DND-41 (cell line): Measurements from ENCODE around the gene SLX4.

Source experiments
- ATAC-seq: fragments of 200-7000 bp; cut with Tn5 transposase; 3 replicates; pipeline ENCODE4 v1.9.1; 2021; ENCODE audit warnings: low read depth; ENCODE audit not compliant: insufficient read depth
- DNase-seq: peaks from one replicate; pipeline ENCODE4 v3.0.0-alpha.2; 2020
- H2AFZ ChIP-seq: 2 replicates; pipeline ENCODE4 v1.6.0; 2012; ENCODE audit warnings: low read depth, low read length
- H3K27ac ChIP-seq: 2 replicates; pipeline ENCODE4 v1.5.1; 2012; ENCODE audit warnings: low read length, inconsistent platforms
- H3K27me3 ChIP-seq: fragments of 200-600 bp; sonication (generic); 2 replicates; pipeline ENCODE4 v1.6.0; 2012; ENCODE audit warnings: low read length, mild to moderate bottlenecking, inconsistent platforms; ENCODE audit not compliant: insufficient read depth, poor library complexity
- H3K36me3 ChIP-seq: 2 replicates; pipeline ENCODE4 v1.5.1; 2012; ENCODE audit warnings: low read length, inconsistent platforms; ENCODE audit not compliant: insufficient read depth
- H3K4me1 ChIP-seq: 2 replicates; pipeline ENCODE4 v1.5.1; 2012; ENCODE audit warnings: mild to moderate bottlenecking, low read length; ENCODE audit not compliant: insufficient read depth
- H3K4me2 ChIP-seq: 2 replicates; pipeline ENCODE4 v1.6.0; 2012; ENCODE audit warnings: mild to moderate bottlenecking, moderate library complexity, low read length, inconsistent platforms; ENCODE audit not compliant: insufficient read depth
- H3K4me3 ChIP-seq, 2 experiments: fragments of 200-600 bp in 1 of 2; shearing (Covaris generic) in 1 of 2; 2 replicates each; pipeline ENCODE4 v1.5.1; 2012 to 2016; ENCODE audit warnings: inconsistent platforms in 2 of 2, low read length in 2 of 2, mild to moderate bottlenecking in 2 of 2, low read depth in 1 of 2, moderate library complexity in 1 of 2
- H3K79me2 ChIP-seq: 2 replicates; pipeline ENCODE4 v1.6.0; 2012; ENCODE audit warnings: low read length, inconsistent platforms; ENCODE audit not compliant: insufficient read depth
- H3K9ac ChIP-seq: 2 replicates; pipeline ENCODE4 v1.6.0; 2012; ENCODE audit warnings: low read depth, mild to moderate bottlenecking, inconsistent platforms, low read length, moderate library complexity
- H3K9me3 ChIP-seq: 2 replicates; pipeline ENCODE4 v1.5.1; 2012; ENCODE audit warnings: low read length, moderate library complexity, mild to moderate bottlenecking, inconsistent platforms; ENCODE audit not compliant: insufficient read depth, severe bottlenecking
- H4K20me1 ChIP-seq: 2 replicates; pipeline ENCODE4 v1.6.0; 2012; ENCODE audit warnings: low read length; ENCODE audit not compliant: insufficient read depth
- CTCF ChIP-seq: IDR thresholded peaks from 2 replicates; pipeline ENCODE4 v1.5.1; 2012; ENCODE audit warnings: borderline replicate concordance, low read length, moderate library complexity, mild to moderate bottlenecking; ENCODE audit not compliant: poor library complexity, severe bottlenecking; ENCODE audit errors: extremely low read depth
- EZH2 ChIP-seq: IDR thresholded peaks from 3 replicates; pipeline ENCODE4 v1.6.1; 2012; ENCODE audit warnings: borderline replicate concordance, low read depth, mild to moderate bottlenecking, moderate library complexity, low read length, inconsistent platforms; ENCODE audit not compliant: severe bottlenecking

The SLX4 gene

GRCh38 chr16:3646348-3646920, 35.0 kb upstream of the SLX4 start:
- Histone ChIP-seq H3K9me3 (no peaks in the 10 kb centered on the region), H3K27me3 (no peaks in the 10 kb centered on the region), H3K9ac (no peak overlapping the region), H3K79me2 (no peaks in the 10 kb centered on the region), H3K4me2 (no peak overlapping the region), H4K20me1 (no peaks in the 10 kb centered on the region; the same call in 1 of the 2 replicates), H2AFZ (no peak overlapping the region), H3K4me3 (no peak overlapping the region), H3K4me1 (no peaks in the 10 kb centered on the region), H3K27ac (no peak overlapping the region), H3K36me3 (peaks cover 22% of the 10 kb centered on the region)
- no peak for ATAC-seq
- DNase-seq = no peak
- TF ChIP-seq EZH2 (no peak), CTCF (no peak)

- no peak for TF ChIP-seq CTCF
- no peak for TF ChIP-seq EZH2
- H3K4me3 ChIP-seq = no peak overlapping the region
- no peaks in the 10 kb centered on the region; the same call in 1 of the 2 replicates for H4K20me1 ChIP-seq
- no peaks in the 10 kb centered on the region for H3K27me3 ChIP-seq
- H3K9ac ChIP-seq = no peak overlapping the region
- no peak overlapping the region for H2AFZ ChIP-seq
- H3K27ac ChIP-seq = no peak overlapping the region
- H3K4me2 ChIP-seq = no peak overlapping the region
- H3K79me2 ChIP-seq = no peaks in the 10 kb centered on the region
- H3K36me3 ChIP-seq = peaks cover 27% of the 10 kb centered on the region
- no peaks in the 10 kb centered on the region for H3K9me3 ChIP-seq
- ATAC-seq (no peak), DNase-seq (no peak)
- no peaks in the 10 kb centered on the region for H3K4me1 ChIP-seq
Measured at GRCh38 chr16:3645504-3646347, 34.3 kb upstream of the SLX4 start.

- TF ChIP-seq EZH2 = no peak
- no peak for TF ChIP-seq CTCF
- no peaks in the 10 kb centered on the region; the same call in 1 of the 2 replicates for H4K20me1 ChIP-seq
- H3K4me2 ChIP-seq = no peak overlapping the region
- H3K9ac ChIP-seq = no peak overlapping the region
- ATAC-seq = no peak
- no peak overlapping the region for H2AFZ ChIP-seq
- no peak overlapping the region for H3K27ac ChIP-seq
- no peaks in the 10 kb centered on the region for H3K27me3 ChIP-seq
- no peak overlapping the region for H3K4me3 ChIP-seq
- H3K79me2 ChIP-seq = no peaks in the 10 kb centered on the region
- no peaks in the 10 kb centered on the region for H3K4me1 ChIP-seq
- DNase-seq = no peak
- H3K9me3 ChIP-seq = no peaks in the 10 kb centered on the region
- peaks cover 29% of the 10 kb centered on the region for H3K36me3 ChIP-seq
Measured at GRCh38 chr16:3645108-3645503, 33.7 kb upstream of the SLX4 start.
